Measurements from ENCODE around the gene SPHK1. TPM values are rescaled to one million over a fixed set of nuclear protein-coding genes. Genes with fewer than 3 reads are reported as not detected.

The SPHK1 gene
- polyA plus RNA-seq, 1 of the 3 experiments (the other 2 are of a cell fraction) = 12.3 TPM

- H3K9me2 ChIP-seq = no peaks in the 10 kb centered on the region
- no peaks in the 10 kb centered on the region for H4K20me1 ChIP-seq (ENCODE audit: insufficient read depth)
- TF ChIP-seq JUND (IDR thresholded peaks at IDR 0.05) (no peak), TEAD4 (IDR thresholded peaks at IDR 0.05; ENCODE audit: borderline replicate concordance, insufficient read depth) (no peak), RFX5 (IDR thresholded peaks at IDR 0.05; ENCODE audit: low read length) (no peak), MAX (IDR thresholded peaks at IDR 0.05; ENCODE audit: low read depth) (no peak), MEF2A (IDR thresholded peaks at IDR 0.05; ENCODE audit: borderline replicate concordance, low read depth) (no peak), YY1 (IDR thresholded peaks at IDR 0.05; ENCODE audit: low read depth) (no peak), TCF12 (IDR thresholded peaks at IDR 0.05) (no peak), NRF1 (IDR thresholded peaks at IDR 0.05; ENCODE audit: low read depth, low read length) (no peak), FOSL2 (IDR thresholded peaks at IDR 0.05; ENCODE audit: borderline replicate concordance, low read depth) (no peak), PBX3 (IDR thresholded peaks at IDR 0.05) (no peak)
- ChIA-PET CTCF (interaction anchor here (1.8 to 7.4 kb wide), 4 partner anchors 10 to 64 kb away, joined by 4 to 71 read pairs (median 16); partner anchors contain the start of genes PRPSAP1 and SPHK1), POLR2A (interaction anchor here (0.6 to 2.0 kb wide), 3 partner anchors 10 to 298 kb away, joined by 3 to 9 read pairs (median 6); partner anchors contain the start of gene PRPSAP1)
- H3K36me3 ChIP-seq (replicated peaks in 1 of 2; ENCODE audit: control insufficient read depth in 1 of 2, insufficient read depth in 2 of 2, low read length in 1 of 2) = no peaks in the 10 kb centered on the region
- H3K79me2 ChIP-seq (ENCODE audit: insufficient read depth) = no peaks in the 10 kb centered on the region
- no peak overlapping the region for H3K4me3 ChIP-seq (ENCODE audit: low read depth in 2 of 2, low read length in 1 of 2)
- no peak overlapping the region for H3K27ac ChIP-seq (ENCODE audit: low read depth in 2 of 2, low read length in 1 of 2)
- no peak overlapping the region for H3K9ac ChIP-seq
- no peak for DNase-seq
- no peaks in the 10 kb centered on the region for H3K9me3 ChIP-seq
- peaks cover 0 to 2% of the 10 kb centered on the region in 2 experiments; a peak in 2 of 4 replicates for H3K4me1 ChIP-seq (ENCODE audit: control insufficient read depth in 1 of 2, insufficient read depth in 2 of 2, low read depth in 1 of 2, low read length in 1 of 2)
- H3F3A ChIP-seq (replicated peaks; ENCODE audit: insufficient read depth) = peaks cover 4% of the 10 kb centered on the region
- no peaks in the 10 kb centered on the region for H3K27me3 ChIP-seq (ENCODE audit: insufficient read depth)
- WGBS (ENCODE audit: low lambda C conversion rate) = 91% methylated on average over 11 of the region's 11 CpGs
- no peak overlapping the region for H2AFZ ChIP-seq (ENCODE audit: low read depth)
- H3K4me2 ChIP-seq = no peak overlapping the region
These were observed 21.1 kb upstream of the SPHK1 start for GRCh38 chr17:76363107-76363842.

- TF ChIP-seq SMC3 (IDR thresholded peaks at IDR 0.05; ENCODE audit: low read depth, low read length) = no peak
- TF ChIP-seq JUND (IDR thresholded peaks at IDR 0.05) = no peak
- TF ChIP-seq NFIC (IDR thresholded peaks at IDR 0.05; ENCODE audit: borderline replicate concordance) = no peak
- no peak for TF ChIP-seq TAF1 (IDR thresholded peaks at IDR 0.05; ENCODE audit: borderline replicate concordance, low read depth, low read length)
- TF ChIP-seq RFX5 (IDR thresholded peaks at IDR 0.05; ENCODE audit: low read length) = no peak
- no peak for TF ChIP-seq RAD21 (IDR thresholded peaks at IDR 0.05; ENCODE audit: low read length)
- no peak for TF ChIP-seq MEF2A (IDR thresholded peaks at IDR 0.05; ENCODE audit: borderline replicate concordance, low read depth)
- TF ChIP-seq PBX3 (IDR thresholded peaks at IDR 0.05) = no peak
- TF ChIP-seq, protein P1, sequence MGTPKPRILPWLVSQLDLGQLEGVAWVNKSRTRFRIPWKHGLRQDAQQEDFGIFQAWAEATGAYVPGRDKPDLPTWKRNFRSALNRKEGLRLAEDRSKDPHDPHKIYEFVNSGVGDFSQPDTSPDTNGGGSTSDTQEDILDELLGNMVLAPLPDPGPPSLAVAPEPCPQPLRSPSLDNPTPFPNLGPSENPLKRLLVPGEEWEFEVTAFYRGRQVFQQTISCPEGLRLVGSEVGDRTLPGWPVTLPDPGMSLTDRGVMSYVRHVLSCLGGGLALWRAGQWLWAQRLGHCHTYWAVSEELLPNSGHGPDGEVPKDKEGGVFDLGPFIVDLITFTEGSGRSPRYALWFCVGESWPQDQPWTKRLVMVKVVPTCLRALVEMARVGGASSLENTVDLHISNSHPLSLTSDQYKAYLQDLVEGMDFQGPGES (IDR thresholded peaks at IDR 0.05; ENCODE audit: low read depth, low read length) = no peak
- no peak overlapping the region for H3K9ac ChIP-seq
- no peaks in the 10 kb centered on the region for H3K9me2 ChIP-seq
- H3K27ac ChIP-seq (ENCODE audit: low read depth in 2 of 2, low read length in 1 of 2) = no peak overlapping the region
- peaks cover 3 to 23% of the 10 kb centered on the region in 2 experiments; a peak in 2 of 4 replicates for H3K4me1 ChIP-seq (ENCODE audit: control insufficient read depth in 1 of 2, insufficient read depth in 2 of 2, low read depth in 1 of 2, low read length in 1 of 2)
- ChIA-PET POLR2A (no interaction called here), CTCF (interaction anchor here (0.8 to 7.4 kb wide), 5 partner anchors 12 to 86 kb away, joined by 4 to 71 read pairs (median 6); partner anchors contain the start of genes PRPSAP1 and SPHK1)
- H3F3A ChIP-seq (replicated peaks; ENCODE audit: insufficient read depth) = peaks cover 8% of the 10 kb centered on the region
- H3K4me3 ChIP-seq (ENCODE audit: low read depth in 2 of 2, low read length in 1 of 2) = no peak overlapping the region
- H3K79me2 ChIP-seq (ENCODE audit: insufficient read depth) = no peaks in the 10 kb centered on the region
- no peaks in the 10 kb centered on the region for H4K20me1 ChIP-seq (ENCODE audit: insufficient read depth)
- H2AFZ ChIP-seq (ENCODE audit: low read depth) = no peak overlapping the region
- H3K27me3 ChIP-seq (ENCODE audit: insufficient read depth) = no peaks in the 10 kb centered on the region
- DNase-seq = no peak
- H3K4me2 ChIP-seq = no peak overlapping the region
- WGBS (ENCODE audit: low lambda C conversion rate) = 85% methylated on average over 12 of the region's 12 CpGs
- no peaks in the 10 kb centered on the region for H3K9me3 ChIP-seq
- no peaks in the 10 kb centered on the region for H3K36me3 ChIP-seq (replicated peaks in 1 of 2; ENCODE audit: control insufficient read depth in 1 of 2, insufficient read depth in 2 of 2, low read length in 1 of 2)
These were observed 19.0 kb upstream of the SPHK1 start for GRCh38 chr17:76365256-76365903.
